Stimulated activated CD4-positive, alpha-beta T cell treated with anti-CD3 and anti-CD28 coated beads, Interleukin-12 subunit alpha, Interleukin-12 subunit beta, amount 100 ng/mL, for 48 hours (primary cell): Measurements from ENCODE around the gene GPR149.
A peak's percentile ranks its signal among the peaks of the same experiment; 100 is the strongest.

ENCODE experiments used
- DNase-seq, 3 donors: peaks; one replicate each; pipeline ENCODE4 v3.0.0-alpha.2; 2020; ENCODE audit warnings: low read depth in 2 of 3, low spot score in 1 of 3

The GPR149 gene

DNA sequence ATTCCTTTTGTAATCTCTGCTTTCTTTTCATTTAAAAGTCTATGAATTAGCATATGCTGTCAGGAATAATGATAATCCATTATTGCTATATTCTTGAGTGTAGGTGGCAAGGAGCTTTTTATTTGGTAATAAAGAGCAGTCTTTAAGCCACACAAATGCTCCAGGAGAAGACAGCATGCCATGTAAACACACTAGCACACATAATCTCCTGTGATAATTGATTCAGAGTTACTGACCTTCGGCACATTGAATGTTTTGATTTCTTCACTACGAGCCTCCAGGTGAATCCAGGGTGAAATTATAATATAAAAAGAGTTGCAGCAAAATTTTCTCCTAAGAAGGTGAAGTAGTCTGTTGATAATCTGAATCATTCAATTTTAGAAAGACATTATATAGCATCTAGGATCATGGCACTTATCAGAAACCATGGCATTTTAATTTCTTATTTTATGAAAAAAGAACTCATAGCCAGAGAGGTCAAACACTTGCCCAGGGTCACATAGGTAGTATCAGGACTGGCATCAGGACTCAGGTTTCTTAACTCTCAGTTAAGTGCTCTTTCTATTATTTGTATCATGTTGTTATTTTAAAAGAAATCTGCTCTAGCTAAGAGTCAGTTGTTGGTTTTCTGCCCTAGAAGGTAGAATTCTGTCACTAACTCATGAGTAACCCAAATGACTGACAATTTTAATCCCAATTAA lies 84.4 kb downstream of the GPR149 start:
- no peak for DNase-seq

DNA sequence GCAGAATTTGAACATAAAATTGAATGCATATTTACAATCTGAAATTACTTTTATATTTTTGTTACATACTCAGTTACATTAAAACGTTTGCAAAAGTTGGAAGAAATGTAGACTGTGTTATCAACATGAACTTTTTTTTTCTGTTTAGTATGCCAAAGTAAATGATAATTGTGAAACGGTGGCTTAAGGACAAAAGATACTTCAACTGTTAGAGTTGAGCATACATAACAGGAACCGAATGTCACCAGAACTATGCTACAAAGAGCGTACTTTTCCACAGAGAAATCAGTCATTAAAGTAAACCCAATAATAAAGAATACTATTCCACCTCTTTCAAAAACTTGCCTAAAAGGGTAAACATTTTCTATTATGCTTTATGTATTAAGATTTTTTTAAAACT lies 91.4 kb downstream of the GPR149 start:
- DNase-seq: no peak

DNA sequence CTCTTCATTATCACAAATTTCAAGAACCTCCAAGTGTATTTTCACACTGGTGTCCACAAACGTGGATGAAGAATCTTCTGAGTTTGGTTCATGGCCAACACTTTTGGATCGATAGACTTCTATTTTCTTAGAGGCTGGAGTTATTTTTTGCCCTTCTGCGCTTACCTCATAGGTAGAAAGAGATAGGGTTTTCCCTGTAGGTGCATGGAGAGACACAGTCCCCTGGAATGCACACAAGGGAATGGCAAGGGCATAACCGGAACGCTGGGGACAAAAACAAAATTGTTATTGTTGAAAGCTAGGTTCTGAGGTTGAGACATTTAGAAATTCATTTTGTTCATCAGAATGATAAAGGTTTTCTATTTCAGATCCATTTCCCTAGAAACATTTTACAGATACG lies 92.0 kb downstream of the GPR149 start:
- no peak for DNase-seq

- no peak for DNase-seq
Observed at GRCh38 chr3:154334973-154335420, 95.0 kb downstream of the GPR149 start.

GRCh38 chr3:154327871-154328270 lies 102.1 kb downstream of the GPR149 start:
- no peak for DNase-seq

DNA sequence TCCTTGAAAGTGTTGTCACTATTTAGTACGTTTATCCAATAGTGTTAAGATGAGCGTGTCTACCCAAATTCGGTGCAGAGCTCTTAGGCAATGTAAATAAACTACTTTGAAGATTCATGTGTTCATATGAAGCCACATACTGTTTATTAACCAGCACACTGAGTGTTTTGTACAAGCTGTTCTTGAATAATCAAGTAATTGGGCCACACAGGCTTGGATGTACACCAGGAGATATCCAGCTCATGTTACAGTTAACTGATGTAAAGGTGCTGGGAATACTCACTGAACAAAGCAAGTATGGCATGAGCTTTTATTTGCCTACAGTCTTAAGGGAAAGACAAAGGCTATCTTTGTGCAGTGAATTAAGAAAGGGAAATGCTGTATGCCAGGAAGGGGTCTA lies 105.1 kb downstream of the GPR149 start:
- DNase-seq: no peak

DNA sequence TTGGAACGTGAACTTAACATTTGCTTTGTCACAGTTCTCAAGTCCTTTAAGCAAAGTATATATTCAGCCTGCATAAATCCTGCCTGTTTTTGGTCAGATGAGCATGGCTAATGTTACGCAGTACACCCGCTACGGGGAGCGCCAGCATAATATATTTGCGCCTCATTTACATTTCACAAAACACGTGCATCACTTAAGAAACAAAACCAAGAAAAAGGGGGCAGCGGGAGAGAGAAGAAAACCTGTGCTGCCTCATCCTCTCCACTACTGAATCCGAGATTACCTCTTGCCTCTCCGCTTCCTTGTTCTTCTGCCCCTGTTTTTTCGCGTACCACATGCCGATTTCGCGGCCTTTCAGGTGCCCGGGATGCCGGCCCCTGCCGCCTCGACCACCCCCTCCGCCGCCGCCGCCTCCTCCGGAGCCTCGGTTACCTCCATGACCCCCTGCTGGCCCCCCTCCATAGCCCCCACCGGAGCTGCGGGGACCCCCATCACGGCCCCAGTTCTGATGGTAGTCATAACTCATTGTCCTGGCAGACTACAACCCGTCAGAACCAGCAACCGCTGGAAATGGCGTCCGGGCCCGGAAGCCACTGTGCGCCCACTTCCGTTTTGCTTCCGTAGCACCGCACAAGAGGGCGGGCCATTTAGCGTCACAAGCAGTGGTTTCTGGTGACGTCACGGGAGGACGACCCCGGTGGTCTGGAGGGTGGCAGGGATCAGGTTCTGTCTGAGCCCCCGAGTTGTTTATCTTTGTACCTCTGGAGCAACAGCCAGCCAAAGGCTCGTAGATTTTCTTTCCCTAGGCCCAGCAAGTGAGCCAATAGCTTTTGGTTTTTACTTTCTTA lies 105.9 kb downstream of the GPR149 start, which contains the start of gene DHX36:
DHX36 (minus strand) TSS at position 597 of the 848 bp plus-strand sequence; CDS start at position 526, 71 bp downstream.
- DNase-seq: peak; percentile 80 to 83 (median 81)

DNA sequence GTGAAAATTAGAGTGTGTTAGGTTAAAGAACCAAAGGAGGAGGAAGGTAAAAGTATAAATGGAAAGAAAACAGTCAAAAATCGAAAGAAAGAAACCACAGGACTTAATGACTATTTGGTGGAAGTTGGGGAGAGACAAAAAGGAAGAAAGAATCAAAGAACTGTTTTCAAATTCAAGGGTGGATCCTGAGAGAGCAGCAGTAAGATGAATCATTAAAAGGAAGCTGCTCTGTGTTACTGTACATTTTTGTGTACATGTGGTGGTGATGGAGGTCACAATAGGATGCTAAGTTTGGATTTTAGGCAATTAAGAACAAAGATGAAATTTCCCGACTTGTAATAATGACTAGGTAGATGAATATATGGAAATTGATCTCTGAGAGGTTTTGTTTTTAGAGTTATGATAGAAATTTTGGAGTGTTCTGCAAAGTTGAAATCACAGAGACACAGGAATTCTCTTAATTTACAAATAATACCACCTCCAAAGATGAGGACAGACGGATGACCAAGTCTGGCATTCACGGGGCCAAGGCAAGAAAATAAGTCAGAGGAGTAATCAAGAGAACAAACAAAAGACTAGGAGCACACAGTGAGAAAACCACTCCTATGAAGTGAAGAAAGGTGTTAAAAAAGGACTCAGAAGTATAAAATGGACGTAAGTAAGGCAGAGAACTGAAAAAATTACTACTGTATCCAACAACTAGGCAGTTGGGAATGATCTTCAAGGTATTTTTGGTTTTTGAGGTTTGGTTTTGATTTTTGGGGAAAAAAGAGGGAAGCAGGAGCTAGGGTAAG lies 112.8 kb downstream of the GPR149 start:
- DNase-seq: no peak

- DNase-seq: no peak
Observed at GRCh38 chr3:154314152-154314551, 115.8 kb downstream of the GPR149 start.

DNA sequence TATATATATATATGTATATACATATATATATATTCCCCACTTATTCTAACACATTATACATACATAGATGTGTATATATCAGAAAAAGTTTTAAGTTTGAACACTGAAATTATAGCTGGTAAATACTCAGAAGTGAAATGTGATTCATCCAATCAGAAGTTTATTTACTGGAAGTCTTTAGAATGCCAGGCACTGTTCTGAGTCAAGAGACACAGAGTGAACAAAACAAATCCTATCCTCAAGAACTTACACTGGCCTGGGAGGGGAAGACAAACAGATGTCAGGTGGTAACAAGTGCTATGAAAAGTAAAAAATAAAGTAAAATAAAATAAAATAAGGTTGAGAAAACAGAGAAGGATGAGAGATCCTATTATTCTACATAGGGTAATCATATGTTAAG lies 119.2 kb downstream of the GPR149 start:
- DNase-seq: no peak

DNA sequence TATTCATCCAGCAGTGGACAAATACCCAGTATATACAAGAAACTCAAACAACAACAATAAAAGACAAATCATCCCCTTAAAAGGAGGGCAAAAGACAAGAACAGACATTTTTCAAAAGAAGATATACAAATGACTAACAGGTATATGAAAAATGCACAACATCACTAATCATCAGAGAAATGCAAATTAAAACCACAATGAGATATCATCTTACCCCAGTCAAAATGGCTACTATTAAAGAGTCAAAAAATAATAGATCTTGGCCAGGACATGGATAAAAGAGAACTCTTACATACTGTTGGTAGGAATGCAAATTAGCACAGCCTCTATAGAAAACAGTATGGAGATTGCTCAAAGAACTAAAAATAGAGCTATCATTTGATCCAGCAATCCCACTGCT lies 122.6 kb downstream of the GPR149 start:
- no peak for DNase-seq

DNA sequence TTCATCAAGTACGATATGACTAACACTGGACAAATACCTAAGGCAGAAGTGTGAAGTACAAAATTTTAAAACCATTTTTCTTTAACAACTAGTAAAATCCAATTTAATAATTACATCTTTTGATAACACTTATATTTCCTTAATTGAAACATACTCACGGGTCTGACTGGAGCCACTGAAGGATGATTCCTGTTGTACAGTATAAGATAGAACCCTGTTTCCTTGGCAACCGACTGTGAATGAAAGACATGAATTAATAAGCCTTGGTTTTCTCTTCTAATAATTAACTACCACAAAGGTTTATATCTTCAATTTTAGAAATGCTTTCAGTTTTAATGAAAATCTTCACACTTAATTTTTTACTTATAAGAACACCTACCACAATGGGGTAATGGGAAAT lies 125.1 kb downstream of the GPR149 start:
- DNase-seq: no peak

GRCh38 chr3:154304116-154304786 lies 125.7 kb downstream of the GPR149 start:
- no peak for DNase-seq

DNA sequence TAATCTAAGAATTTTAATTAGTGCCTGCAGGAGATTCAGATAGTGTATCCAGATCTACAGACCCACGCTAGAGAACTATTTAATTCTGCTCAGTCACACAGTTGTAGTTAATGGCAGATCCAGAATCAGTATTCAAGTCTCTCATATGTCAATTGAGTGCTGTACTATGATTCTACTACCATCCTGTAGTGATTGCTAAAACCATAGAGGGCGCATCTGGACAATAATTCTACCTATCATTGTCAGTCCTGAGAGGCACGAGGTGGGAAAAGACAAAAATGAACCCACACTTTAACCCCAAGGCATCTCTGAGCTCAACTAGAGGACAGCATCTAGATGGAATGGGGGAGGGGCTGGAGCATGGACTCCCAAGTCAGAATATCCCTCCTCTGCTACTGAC lies 128.4 kb downstream of the GPR149 start:
- DNase-seq: no peak

DNA sequence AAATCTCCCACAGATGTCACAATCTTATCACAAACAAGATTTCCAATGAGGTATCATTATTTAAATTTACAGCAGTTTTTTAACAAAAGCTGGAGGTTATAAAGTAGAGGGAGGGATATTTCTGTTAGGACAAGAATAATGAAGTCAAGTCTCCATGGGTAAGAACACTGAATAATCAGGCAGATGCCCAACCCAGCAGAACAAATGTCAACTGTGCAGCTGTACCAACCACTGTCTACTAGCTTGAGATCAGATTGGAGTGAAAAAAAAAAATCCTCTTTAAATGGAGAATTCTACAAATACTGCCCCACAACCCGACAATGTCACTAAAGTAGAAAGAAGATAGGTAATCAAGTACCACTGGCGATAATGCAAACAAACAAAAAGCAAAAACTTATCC lies 136.0 kb downstream of the GPR149 start:
- DNase-seq: no peak

- DNase-seq: no peak
Observed at GRCh38 chr3:154290187-154290586, 139.8 kb downstream of the GPR149 start.
